ENCODE data around the gene FBXO41. TPM values are rescaled to one million over a fixed set of nuclear protein-coding genes. Genes with fewer than 3 reads are reported as not detected.

Gene FBXO41
- total RNA-seq, 1 experiment from 2014 or later = 34.9 TPM

DNA sequence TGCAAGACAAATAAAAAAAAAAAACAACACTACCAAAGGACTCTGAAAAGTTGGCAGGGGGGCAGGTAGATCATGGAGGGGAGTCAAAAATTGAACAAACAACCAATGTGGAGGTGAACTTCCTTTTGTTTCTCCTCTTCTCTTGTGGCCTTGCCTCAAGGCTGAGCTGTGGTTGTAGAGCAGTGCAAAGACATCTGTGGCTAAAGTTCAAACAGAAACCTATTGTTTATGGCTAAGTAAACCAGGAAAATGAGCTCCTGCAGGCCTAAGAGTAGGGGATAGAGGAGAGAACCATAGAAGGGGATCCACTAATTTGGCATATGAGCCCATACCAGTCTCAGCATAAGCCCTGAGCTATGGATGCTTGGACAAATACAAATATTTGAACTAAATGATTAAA is 49.3 kb upstream of the FBXO41 start:
- H3K9me3 ChIP-seq (ENCODE audit: control insufficient read depth in 1 of 2, insufficient read depth in 1 of 2, low read depth in 1 of 2, low read length in 2 of 2) = no peaks in the 10 kb centered on the region
- H2AFZ ChIP-seq (ENCODE audit: low read depth, low read length, poor library complexity, severe bottlenecking) = no peak overlapping the region
- no peaks in the 10 kb centered on the region for H3K9me2 ChIP-seq (ENCODE audit: insufficient read depth)
- RAD21 ChIA-PET (ENCODE audit: low non-redundant PET in 1 of 2, low total read pairs in 2 of 2, uncharacterized antibody in 2 of 2, unreplicated experiment in 2 of 2) = no interaction called here
- no peak overlapping the region for H3K4me3 ChIP-seq (replicated peaks in 1 of 2; ENCODE audit: low read depth in 1 of 2, low read length in 2 of 2)
- intact Hi-C loops (cut with micrococcal nuclease) = no loop called here
- no peaks in the 10 kb centered on the region for H3K36me3 ChIP-seq (ENCODE audit: control insufficient read depth in 1 of 2, insufficient read depth in 2 of 2, low read length in 2 of 2)
- H3K79me2 ChIP-seq (ENCODE audit: insufficient read depth, low read length) = no peaks in the 10 kb centered on the region
- H3K27ac ChIP-seq (ENCODE audit: low read depth, low read length) = no peak overlapping the region
- TF ChIP-seq, protein P1, sequence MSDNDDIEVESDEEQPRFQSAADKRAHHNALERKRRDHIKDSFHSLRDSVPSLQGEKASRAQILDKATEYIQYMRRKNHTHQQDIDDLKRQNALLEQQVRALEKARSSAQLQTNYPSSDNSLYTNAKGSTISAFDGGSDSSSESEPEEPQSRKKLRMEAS (IDR thresholded peaks at IDR 0.05) = no peak
- TF ChIP-seq POLR2AphosphoS5 (IDR thresholded peaks at IDR 0.05; ENCODE audit: low read depth, low read length) = no peak
- no peak for TF ChIP-seq YY1 (IDR thresholded peaks at IDR 0.05; ENCODE audit: extremely low read depth, insufficient replicate concordance, low read depth, low read length)
- no peak for TF ChIP-seq TCF7L2 (IDR thresholded peaks at IDR 0.05; ENCODE audit: borderline replicate concordance, extremely low read depth, insufficient read depth, insufficient read length)
- TF ChIP-seq EZH2phosphoT487 (IDR thresholded peaks at IDR 0.05; ENCODE audit: borderline replicate concordance) = no peak
- TF ChIP-seq REST (IDR thresholded peaks at IDR 0.05; ENCODE audit: low read depth) = no peak
- TF ChIP-seq ATF3 (IDR thresholded peaks at IDR 0.05) = no peak
- TF ChIP-seq, protein P2, sequence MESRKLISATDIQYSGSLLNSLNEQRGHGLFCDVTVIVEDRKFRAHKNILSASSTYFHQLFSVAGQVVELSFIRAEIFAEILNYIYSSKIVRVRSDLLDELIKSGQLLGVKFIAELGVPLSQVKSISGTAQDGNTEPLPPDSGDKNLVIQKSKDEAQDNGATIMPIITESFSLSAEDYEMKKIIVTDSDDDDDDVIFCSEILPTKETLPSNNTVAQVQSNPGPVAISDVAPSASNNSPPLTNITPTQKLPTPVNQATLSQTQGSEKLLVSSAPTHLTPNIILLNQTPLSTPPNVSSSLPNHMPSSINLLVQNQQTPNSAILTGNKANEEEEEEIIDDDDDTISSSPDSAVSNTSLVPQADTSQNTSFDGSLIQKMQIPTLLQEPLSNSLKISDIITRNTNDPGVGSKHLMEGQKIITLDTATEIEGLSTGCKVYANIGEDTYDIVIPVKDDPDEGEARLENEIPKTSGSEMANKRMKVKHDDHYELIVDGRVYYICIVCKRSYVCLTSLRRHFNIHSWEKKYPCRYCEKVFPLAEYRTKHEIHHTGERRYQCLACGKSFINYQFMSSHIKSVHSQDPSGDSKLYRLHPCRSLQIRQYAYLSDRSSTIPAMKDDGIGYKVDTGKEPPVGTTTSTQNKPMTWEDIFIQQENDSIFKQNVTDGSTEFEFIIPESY (IDR thresholded peaks at IDR 0.05; ENCODE audit: extremely low read depth, insufficient replicate concordance, low read length) = no peak
- TF ChIP-seq JUND (IDR thresholded peaks at IDR 0.05) = no peak
- TF ChIP-seq SP1 (IDR thresholded peaks at IDR 0.05; ENCODE audit: low read depth) = no peak
- TF ChIP-seq, protein P3, sequence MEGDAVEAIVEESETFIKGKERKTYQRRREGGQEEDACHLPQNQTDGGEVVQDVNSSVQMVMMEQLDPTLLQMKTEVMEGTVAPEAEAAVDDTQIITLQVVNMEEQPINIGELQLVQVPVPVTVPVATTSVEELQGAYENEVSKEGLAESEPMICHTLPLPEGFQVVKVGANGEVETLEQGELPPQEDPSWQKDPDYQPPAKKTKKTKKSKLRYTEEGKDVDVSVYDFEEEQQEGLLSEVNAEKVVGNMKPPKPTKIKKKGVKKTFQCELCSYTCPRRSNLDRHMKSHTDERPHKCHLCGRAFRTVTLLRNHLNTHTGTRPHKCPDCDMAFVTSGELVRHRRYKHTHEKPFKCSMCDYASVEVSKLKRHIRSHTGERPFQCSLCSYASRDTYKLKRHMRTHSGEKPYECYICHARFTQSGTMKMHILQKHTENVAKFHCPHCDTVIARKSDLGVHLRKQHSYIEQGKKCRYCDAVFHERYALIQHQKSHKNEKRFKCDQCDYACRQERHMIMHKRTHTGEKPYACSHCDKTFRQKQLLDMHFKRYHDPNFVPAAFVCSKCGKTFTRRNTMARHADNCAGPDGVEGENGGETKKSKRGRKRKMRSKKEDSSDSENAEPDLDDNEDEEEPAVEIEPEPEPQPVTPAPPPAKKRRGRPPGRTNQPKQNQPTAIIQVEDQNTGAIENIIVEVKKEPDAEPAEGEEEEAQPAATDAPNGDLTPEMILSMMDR (IDR thresholded peaks at IDR 0.05 in 2 of 3, conservative IDR thresholded peaks at IDR 0.05 in 1 of 3; ENCODE audit: borderline replicate concordance in 1 of 3, insufficient read depth in 1 of 3, low read depth in 2 of 3, low read length in 2 of 3) = no peak
- no peak for TF ChIP-seq RAD21 (IDR thresholded peaks at IDR 0.05; ENCODE audit: low read depth)
- no peak for TF ChIP-seq FOSL1 (IDR thresholded peaks at IDR 0.05; ENCODE audit: low read depth)
- no peak for TF ChIP-seq ZFX (IDR thresholded peaks at IDR 0.05)
- no peak for TF ChIP-seq SRF (IDR thresholded peaks at IDR 0.05; ENCODE audit: low read depth)
- no peak for TF ChIP-seq ZNF274 (IDR thresholded peaks at IDR 0.05; ENCODE audit: low read depth, low read length)
- TF ChIP-seq POLR2A (IDR thresholded peaks at IDR 0.05; ENCODE audit: borderline replicate concordance, extremely low read depth, insufficient read depth, insufficient read length) = no peak
- no peak for TF ChIP-seq SIN3A (IDR thresholded peaks at IDR 0.05; ENCODE audit: low read depth)
- CTCF ChIA-PET = no interaction called here
- no peaks in the 10 kb centered on the region for H4K20me1 ChIP-seq (ENCODE audit: insufficient read depth)
- BruUV-seq (replicated peaks) = no TSS peak
- H3K4me2 ChIP-seq (ENCODE audit: low read length) = no peak overlapping the region
- H3K27me3 ChIP-seq (ENCODE audit: insufficient read depth, low read length) = no peaks in the 10 kb centered on the region
- ATAC-seq (no peak), DNase-seq (ENCODE audit: low read depth, low spot score) (no peak)
- no peak overlapping the region for H3K9ac ChIP-seq (ENCODE audit: low read length)
- H3K4me1 ChIP-seq (ENCODE audit: control insufficient read depth in 1 of 2, insufficient read depth in 2 of 2, low read length in 2 of 2) = no peaks in the 10 kb centered on the region
- POLR2A ChIA-PET = no interaction called here
